Skeletal muscle tissue (tissue), 5 donors: ENCODE measurements around the gene RAB3IL1. TPM values are rescaled to one million over a fixed set of nuclear protein-coding genes. Genes with fewer than 3 reads are reported as not detected.

ENCODE experiments used
- H3K27ac ChIP-seq: one replicate; pipeline ENCODE4 v1.7.0; 2013; ENCODE audit warnings: mild to moderate bottlenecking, low read depth, low read length, inconsistent platforms
- H3K27me3 ChIP-seq, 3 donors: one replicate each; pipeline ENCODE4 v1.7.0; 2013; ENCODE audit warnings: low read length in 3 of 3; ENCODE audit not compliant: control insufficient read depth in 3 of 3, insufficient read depth in 3 of 3
- H3K36me3 ChIP-seq, 3 donors: one replicate each; pipeline ENCODE4 v1.7.0; 2013; ENCODE audit warnings: low read length in 3 of 3; ENCODE audit not compliant: control insufficient read depth in 3 of 3, insufficient read depth in 3 of 3
- H3K4me1 ChIP-seq, 3 donors: one replicate each; pipeline ENCODE4 v1.7.0; 2013; ENCODE audit warnings: low read length in 3 of 3, mild to moderate bottlenecking in 3 of 3; ENCODE audit not compliant: control insufficient read depth in 3 of 3, insufficient read depth in 3 of 3
- H3K4me3 ChIP-seq, 3 donors: one replicate each; pipeline ENCODE4 v1.7.0; 2013; ENCODE audit warnings: low read length in 3 of 3
- H3K9ac ChIP-seq, 3 donors: one replicate each; pipeline ENCODE4 v1.7.0; 2013; ENCODE audit warnings: low read length in 3 of 3, mild to moderate bottlenecking in 3 of 3, moderate library complexity in 2 of 3, low read depth in 1 of 3
- H3K9me3 ChIP-seq, 3 donors: one replicate each; pipeline ENCODE4 v1.7.0; 2013; ENCODE audit warnings: low read length in 3 of 3; ENCODE audit not compliant: control insufficient read depth in 3 of 3
- small RNA-seq: library from RNA; depleted of rRNA; stranded (forward); fragments of <200 nt; gene quantifications from one replicate; pipeline ENCODE3, GENCODE V24; 2014
- total RNA-seq: library from RNA; depleted of rRNA; stranded (reverse); fragments of >200 nt; gene quantifications from one replicate; pipeline ENCODE4 v1.2.3, GENCODE V29; 2014
- donor health status: Osteomylitis.

RAB3IL1 gene
- total RNA-seq, 1 donor from 2014 or later, result 9.4 TPM

GRCh38 chr11:61851900-61852295 lies 65.5 kb downstream of the RAB3IL1 start:
- Histone ChIP-seq H3K27ac (peak overlapping the region; percentile 9), H3K36me3 (peaks cover 3 to 12% (median 7%) of the 10 kb centered on the region in 3 donors)

GRCh38 chr11:61851113-61851899 lies 66.1 kb downstream of the RAB3IL1 start:
- H3K4me1 ChIP-seq, result peaks cover 11 to 19% (median 12%) of the 10 kb centered on the region in 3 donors
- H3K4me3 ChIP-seq, result no peak overlapping the region
- H3K9ac ChIP-seq, result no peak overlapping the region
- H3K9me3 ChIP-seq, result no peaks in the 10 kb centered on the region
- peaks cover 0 to 11% (median 8%) of the 10 kb centered on the region in 3 donors for H3K27me3 ChIP-seq
- H3K27ac ChIP-seq, result peak overlapping the region; percentile 9
- H3K36me3 ChIP-seq, result peaks cover 3 to 12% (median 7%) of the 10 kb centered on the region in 3 donors

More at GRCh38 chr11:61851900-61852295, 65.5 kb downstream of the RAB3IL1 start:
- Histone ChIP-seq H3K4me1 (peaks cover 11 to 19% (median 12%) of the 10 kb centered on the region in 3 donors), H3K4me3 (no peak overlapping the region), H3K9ac (no peak overlapping the region), H3K27me3 (peaks cover 0 to 11% (median 8%) of the 10 kb centered on the region in 3 donors), H3K9me3 (no peaks in the 10 kb centered on the region)

GRCh38 chr11:61850687-61851086 lies 66.7 kb downstream of the RAB3IL1 start:
- Histone ChIP-seq H3K4me1 (peaks cover 6 to 18% (median 8%) of the 10 kb centered on the region in 3 donors), H3K4me3 (no peak overlapping the region), H3K9ac (no peak overlapping the region), H3K36me3 (peaks cover 3 to 12% (median 7%) of the 10 kb centered on the region in 3 donors), H3K9me3 (no peaks in the 10 kb centered on the region), H3K27me3 (peaks cover 0 to 11% (median 8%) of the 10 kb centered on the region in 3 donors), H3K27ac (peak overlapping the region; percentile 9)

- no peaks in the 10 kb centered on the region for H3K9me3 ChIP-seq
- no peak overlapping the region for H3K9ac ChIP-seq
- H3K4me1 ChIP-seq, result peaks cover 0 to 6% (median 3%) of the 10 kb centered on the region in 3 donors
- peaks cover 4 to 12% (median 7%) of the 10 kb centered on the region in 3 donors for H3K36me3 ChIP-seq
- H3K27ac ChIP-seq, result no peak overlapping the region
- peaks cover 0 to 11% (median 8%) of the 10 kb centered on the region in 3 donors for H3K27me3 ChIP-seq
- H3K4me3 ChIP-seq, result no peak overlapping the region
Observed at GRCh38 chr11:61848631-61849030, 68.7 kb downstream of the RAB3IL1 start.

- Histone ChIP-seq H3K9ac (no peak overlapping the region), H3K4me1 (peaks cover 0 to 6% (median 3%) of the 10 kb centered on the region in 3 donors), H3K27ac (no peak overlapping the region), H3K4me3 (no peak overlapping the region), H3K36me3 (peaks cover 4 to 12% (median 7%) of the 10 kb centered on the region in 3 donors), H3K9me3 (no peaks in the 10 kb centered on the region), H3K27me3 (peaks cover 0 to 11% (median 8%) of the 10 kb centered on the region in 3 donors)
Observed at GRCh38 chr11:61847914-61848581, 69.3 kb downstream of the RAB3IL1 start.

Small RNAs within 50 kb of the gene (small RNA-seq; reads per million reads assigned to genes)
- gene MIR6746 (not detected), gene RNU6-1243P (not detected)

Other genes starting within 250 kb of the RAB3IL1 start
- 1.0 TPM for gene DAGLA, start 237.2 kb downstream of the RAB3IL1 start, total RNA-seq
- not detected for gene MYRF, start 164.9 kb downstream of the RAB3IL1 start, total RNA-seq
- 118 TPM for gene TMEM258, start 125.0 kb downstream of the RAB3IL1 start, total RNA-seq
- 11.0 TPM for gene FEN1, start 124.7 kb downstream of the RAB3IL1 start, total RNA-seq
- gene FADS1, start 100.6 kb downstream of the RAB3IL1 start, total RNA-seq, result 16.2 TPM
- 41.2 TPM for gene FADS2, start 89.3 kb downstream of the RAB3IL1 start, total RNA-seq
- 43.3 TPM for gene FADS3, start 26.0 kb downstream of the RAB3IL1 start, total RNA-seq
- 2.1 TPM for gene BEST1, start 32.8 kb upstream of the RAB3IL1 start, total RNA-seq
- 276 TPM for gene FTH1, start 50.1 kb upstream of the RAB3IL1 start, total RNA-seq
- gene INCENP, start 206.4 kb upstream of the RAB3IL1 start, total RNA-seq, result 6.8 TPM